ENCODE results near the gene EYA2.

The EYA2 gene

GRCh38 chr20:47036091-47036870 lies 141.6 kb downstream of the EYA2 start:
- no peak for DNase-seq (ENCODE audit: low read depth)

DNA sequence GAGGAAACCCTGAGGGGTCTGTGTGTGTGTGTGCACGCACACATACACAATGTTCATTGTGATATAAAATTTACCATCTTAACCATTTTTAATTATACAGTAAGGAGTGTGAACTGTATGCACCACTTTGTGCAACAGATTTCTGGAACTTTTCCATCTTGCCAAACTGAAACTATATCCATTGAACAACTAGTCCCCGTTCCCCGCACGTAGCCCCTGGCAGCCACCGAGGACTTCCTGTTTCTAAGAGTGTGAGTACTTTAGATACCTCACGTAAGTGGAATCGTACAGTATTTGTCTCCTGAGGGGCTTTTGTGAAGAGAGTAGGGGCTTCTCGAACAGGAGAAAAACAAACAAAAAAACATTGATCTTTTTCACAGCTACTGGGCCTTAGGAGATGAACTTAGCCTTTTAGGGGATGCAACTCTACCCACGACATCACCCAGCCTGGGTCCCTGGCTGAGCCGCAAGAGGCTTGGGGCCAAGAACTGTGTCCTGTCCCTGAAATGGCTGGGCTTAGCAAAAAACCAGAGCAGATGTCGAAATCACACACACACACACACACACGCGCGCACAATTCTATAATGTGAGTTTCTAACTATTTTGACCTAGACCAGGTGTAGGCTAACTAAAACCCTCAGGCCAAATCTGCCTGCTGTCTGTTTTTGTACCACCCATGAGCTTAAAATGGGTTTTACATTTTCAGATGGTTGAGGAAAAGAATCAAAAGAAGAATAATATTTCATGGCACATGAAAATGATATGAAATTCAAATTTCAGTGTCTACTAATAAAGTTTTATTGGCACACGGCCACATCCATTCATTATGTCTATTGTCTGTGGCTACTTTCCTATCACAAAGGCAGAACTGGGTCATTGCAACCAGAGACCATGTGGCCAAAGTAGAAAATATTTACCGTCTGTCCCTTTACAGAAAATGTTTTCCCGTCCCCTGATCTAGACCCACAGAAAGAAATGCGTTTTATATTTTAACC lies 144.2 kb downstream of the EYA2 start:
- DNase-seq (ENCODE audit: low read depth) = no peak

DNA sequence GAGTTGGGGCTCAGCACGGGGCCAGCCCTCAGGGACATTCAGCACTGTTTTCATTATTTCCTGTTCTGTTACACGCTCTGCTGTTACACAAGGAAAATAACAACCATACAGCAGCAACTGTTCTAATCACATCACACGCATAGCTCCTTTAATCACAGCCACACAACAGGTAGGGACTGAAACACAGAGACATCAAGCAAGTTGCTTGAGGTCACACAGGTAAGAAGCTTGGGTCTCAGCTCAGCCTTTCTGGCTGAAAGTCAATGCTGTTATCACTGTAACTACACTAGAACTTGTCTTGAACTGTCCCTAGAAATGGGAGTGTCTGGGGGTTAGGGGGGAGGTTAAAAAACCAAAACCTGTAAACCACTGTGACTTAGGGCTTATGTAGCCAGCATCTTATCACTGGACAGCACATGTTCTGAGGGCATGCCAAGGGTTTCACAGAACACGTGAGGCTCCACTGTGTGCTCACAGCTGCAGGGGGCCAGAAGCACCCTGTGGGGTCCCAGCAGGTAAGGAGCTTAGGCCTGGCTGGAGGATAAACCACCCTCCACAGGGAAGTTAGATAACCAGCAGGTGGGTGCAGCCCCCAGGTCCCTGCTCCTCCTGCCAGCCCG lies 146.0 kb downstream of the EYA2 start:
- DNase-seq (ENCODE audit: low read depth) = no peak

GRCh38 chr20:47041396-47041899 lies 146.8 kb downstream of the EYA2 start:
- DNase-seq (ENCODE audit: low read depth) = no peak

DNA sequence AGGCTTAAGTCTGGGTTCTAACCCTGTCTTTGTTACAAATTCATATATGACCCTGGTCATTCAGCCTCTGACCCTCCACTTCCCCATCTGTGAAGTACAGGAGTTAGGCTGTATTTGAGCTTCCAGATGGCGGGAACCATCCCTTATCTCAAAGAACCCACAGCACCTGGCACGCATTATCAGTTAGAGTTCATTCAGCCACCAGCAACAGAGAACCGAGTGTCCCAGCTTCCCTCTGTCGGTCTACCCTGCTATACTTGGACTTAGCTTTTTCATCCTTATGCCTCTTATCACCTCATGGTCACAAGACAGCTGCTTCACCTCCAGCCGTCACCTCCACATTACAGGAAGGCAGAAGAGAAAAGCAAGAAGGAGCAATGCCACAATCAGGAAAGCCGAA lies 147.8 kb downstream of the EYA2 start:
- DNase-seq (ENCODE audit: low read depth) = no peak

DNA sequence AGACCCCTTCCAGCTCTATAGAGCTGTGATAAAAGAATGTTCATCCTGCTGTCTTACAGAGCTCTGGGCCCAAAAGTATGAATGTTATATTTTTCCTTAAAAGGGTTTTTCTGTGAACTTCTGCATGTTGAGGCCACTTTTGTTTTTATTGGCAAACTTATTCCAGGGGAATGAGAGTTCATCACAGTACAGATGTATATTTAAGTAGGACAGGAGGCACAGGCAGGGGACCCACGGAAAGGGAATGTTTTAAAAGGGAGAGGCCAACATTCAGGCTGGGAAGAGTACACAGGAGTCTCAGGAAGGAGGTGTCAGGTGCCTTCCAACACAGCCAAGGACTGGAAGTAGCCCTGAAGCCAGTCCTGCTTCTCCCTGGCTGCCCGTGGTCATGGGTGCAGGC lies 148.4 kb downstream of the EYA2 start:
- DNase-seq (ENCODE audit: low read depth) = no peak

GRCh38 chr20:47044938-47045337 lies 150.3 kb downstream of the EYA2 start:
- DNase-seq (ENCODE audit: low read depth) = no peak

DNA sequence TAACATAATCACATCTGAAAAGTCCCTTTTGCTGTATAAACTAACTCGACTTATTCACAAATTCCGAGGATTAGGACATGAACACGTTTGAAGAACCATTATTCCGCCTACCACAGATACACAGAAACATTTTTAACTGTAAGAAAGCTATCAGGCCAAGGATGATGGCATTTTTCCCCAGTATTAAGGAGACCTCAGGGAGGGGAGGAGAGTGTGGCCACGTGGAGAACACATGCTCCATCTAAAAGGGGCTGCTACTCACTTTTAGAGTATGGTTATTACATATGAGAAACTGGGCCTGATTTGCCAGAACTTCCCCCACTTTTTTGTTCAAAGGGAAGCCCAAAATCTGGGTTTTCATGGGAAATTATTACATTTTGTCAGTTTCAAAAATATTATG lies 153.4 kb downstream of the EYA2 start:
- no peak for DNase-seq (ENCODE audit: low read depth)

DNA sequence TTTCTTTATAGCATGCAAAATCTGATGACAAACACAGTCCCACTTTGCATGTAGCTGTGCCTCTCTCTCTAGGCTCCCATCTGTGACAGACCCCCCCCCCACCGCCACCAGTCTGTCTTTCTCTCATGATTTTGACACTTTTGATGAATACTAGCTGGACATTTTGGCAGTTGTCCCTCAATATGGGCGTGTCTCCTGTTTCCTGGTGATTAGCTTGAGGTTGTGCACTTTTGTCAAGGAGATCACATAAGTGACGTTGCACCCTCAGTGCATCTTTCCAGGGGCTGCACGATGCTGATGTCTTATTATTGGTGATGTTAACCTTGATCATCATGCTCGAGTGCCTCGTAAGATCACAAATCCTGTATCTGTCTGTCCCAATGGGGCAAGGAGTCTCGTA lies 155.1 kb downstream of the EYA2 start:
- no peak for DNase-seq (ENCODE audit: low read depth)

DNA sequence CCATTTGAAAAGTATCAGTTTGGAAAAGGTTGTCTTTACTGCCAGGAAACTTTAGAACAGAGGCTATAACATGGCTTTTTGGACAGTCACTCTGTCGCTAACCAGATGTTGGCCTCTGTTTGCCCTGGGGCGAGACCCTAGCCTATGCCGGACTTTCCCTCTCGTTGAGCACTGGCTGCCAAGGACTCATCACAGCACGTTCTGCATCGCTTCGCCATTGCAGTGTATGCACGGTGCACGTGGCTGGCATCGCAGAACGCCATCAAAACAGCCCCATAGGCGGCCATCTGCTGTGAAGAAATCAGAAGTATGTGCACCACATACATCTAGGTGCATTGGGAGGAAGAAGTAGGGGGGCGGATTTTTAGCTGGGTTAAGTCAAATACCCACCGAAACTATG lies 156.4 kb downstream of the EYA2 start:
- DNase-seq (ENCODE audit: low read depth) = no peak

GRCh38 chr20:47051936-47052526 lies 157.4 kb downstream of the EYA2 start:
- DNase-seq (ENCODE audit: low read depth) = no peak

DNA sequence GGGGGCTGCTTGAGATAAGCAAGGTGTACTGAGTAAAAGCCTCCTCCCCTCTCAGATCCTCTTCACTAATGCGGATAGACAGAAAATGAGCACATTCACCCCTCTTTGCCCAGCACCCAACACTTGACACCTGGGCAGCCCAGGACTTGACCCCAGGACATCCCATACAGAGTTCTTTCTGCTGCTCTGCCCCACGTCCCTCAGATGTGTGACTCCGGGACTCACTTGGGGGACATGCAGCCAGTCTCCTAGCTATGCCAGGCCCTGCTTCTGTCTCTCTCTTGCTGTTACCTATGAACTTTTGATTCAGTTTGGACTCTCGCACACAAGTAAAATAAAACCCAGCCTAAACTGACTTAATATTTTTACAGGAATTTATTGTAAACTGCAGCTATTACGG lies 159.9 kb downstream of the EYA2 start:
- DNase-seq (ENCODE audit: low read depth) = no peak

DNA sequence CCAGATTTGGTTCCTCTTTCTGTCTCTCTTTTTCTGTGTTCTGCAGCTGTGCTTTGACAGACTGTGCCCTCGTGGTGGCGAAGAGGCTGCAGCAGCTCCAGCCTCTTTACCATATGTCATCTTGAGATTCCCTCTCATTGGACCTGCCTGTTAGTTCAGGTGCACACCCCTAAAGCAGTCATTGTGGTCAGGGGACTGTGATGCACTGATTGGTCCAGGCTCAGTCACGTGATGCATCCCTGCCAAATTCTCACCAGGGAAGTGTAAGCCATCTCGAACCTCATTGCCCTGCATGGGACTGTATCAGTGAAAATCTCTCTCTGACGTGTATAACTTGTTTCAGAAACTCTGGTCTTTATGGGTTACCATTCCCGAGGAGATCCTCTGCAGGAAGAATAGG lies 160.3 kb downstream of the EYA2 start:
- DNase-seq (ENCODE audit: low read depth) = no peak

DNA sequence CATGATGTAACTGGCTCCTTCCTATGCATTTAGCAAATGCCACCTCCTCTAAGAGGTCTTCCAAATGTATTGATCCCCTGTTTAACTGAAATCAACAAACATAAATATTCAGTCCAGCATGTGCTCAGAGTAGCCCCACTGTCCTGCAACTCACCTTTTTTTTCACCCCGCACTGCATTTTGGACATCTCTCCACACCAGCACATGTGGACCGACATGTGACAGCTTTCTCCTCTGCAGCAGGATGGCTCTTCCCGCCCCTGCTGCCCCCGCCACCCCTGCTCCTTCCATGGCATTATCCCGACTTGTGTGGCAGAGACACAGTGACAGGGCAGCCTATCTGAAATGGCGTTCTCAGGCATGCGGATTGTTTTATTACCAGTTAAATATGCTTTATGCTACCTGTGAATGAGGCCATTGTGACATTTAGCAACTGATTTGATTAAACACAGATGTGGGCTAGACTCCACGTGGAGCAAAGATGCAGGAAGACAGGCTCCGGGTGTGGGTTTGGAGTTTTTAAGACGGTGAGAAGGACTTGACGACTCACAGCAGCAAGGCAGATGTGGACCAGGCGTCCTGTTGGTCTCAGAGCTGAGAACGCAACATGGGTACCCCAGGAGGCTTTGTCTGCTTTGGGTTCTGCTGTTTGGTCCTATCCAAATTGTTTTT lies 161.2 kb downstream of the EYA2 start:
- DNase-seq (ENCODE audit: low read depth) = no peak

DNA sequence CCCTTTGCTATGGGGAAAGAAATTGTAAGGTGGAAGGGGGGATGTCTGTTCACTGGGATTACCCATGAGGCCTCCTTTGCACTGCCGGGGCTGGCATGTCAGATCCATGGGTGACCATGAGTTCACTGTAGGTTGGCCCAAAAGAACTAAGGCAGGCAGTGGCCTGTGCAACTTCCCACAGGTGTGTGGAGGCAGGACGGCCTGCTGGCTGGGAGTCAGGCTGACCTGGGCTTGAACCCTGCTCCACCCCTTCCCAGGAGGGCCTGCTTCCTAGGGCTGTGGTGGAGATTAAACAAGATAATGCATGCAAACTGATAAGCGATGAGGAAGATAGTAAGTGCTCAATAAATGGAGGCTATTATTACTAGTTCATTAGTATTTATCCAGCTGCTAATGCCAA lies 163.0 kb downstream of the EYA2 start:
- DNase-seq (ENCODE audit: low read depth) = no peak

DNA sequence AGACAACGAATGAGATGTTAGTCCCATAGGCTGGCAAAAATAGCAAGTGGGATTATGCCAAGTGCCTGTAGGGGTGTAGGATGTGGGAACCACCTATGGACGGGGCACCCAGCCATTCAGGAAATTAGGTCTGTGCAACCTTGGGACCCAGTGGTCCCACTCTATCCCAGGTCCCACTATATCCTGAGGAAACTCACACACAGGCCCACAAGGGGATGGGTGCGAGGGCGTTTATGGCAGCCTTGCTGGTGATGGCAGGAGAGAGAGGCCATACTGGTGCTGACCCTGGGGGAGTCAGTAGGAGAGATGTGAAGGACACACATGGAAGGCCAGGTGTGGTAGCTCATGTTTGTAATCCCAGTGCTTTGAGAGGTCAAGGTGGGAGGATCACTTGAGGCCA lies 163.6 kb downstream of the EYA2 start:
- no peak for DNase-seq (ENCODE audit: low read depth)

- no peak for DNase-seq (ENCODE audit: low read depth)
Measured at GRCh38 chr20:47059536-47059935, 164.9 kb downstream of the EYA2 start.

GRCh38 chr20:47061549-47061948 lies 166.9 kb downstream of the EYA2 start:
- DNase-seq (ENCODE audit: low read depth) = no peak

- no peak for DNase-seq (ENCODE audit: low read depth)
Measured at GRCh38 chr20:47062226-47062890, 167.7 kb downstream of the EYA2 start.

DNA sequence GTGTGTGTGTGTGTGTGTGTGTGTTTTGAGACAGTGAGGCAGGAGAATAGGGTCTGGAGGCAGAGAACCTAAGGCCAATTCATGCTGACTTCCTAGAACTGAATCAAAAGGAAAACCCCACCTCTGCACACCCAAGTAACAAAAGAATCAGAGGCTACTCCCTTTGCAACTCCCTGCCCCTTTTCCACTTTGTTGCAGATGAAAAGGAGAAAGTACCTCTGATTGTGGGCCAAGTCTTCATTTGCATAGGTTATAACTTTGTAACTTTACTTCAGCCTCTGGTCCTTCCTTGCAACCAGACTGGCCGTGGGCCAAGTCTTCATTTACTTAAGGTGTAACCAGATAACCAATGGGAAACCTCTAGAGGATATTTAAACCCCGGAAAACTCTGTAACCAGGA lies 168.8 kb downstream of the EYA2 start:
- DNase-seq (ENCODE audit: low read depth) = no peak

DNA sequence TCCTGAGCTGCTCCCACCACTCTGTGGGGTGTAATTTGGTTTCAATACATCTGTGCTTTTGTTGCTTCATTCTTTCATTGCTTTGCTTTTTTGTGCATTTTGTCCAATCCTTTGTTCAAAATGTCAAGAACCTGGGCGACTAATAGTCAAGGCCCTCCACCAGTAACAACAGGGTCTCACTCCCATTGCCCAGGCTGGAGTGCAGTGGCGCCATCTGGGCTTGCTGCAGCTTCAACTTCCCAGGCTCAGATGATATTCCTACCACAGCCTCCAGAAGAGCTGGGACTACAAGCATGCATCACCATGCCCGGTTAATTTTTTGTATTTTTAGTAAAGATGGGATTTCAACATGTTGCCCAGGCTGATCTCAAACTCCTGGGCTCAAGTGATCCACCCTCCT lies 169.2 kb downstream of the EYA2 start:
- DNase-seq (ENCODE audit: low read depth) = no peak
